Heart right ventricle (tissue), 16 donors: ENCODE results near the gene TMEM229A. TPM values are rescaled to one million over a fixed set of nuclear protein-coding genes. Genes with fewer than 3 reads are reported as not detected.
"Not testable (repeated sequence)": the region's sequence is repeated elsewhere in the genome, so short reads cannot be mapped to it uniquely, and the experiment has no call there.

Experiments
- ATAC-seq, 8 donors: fragments of 200-7000 bp; cut with Tn5 transposase; one replicate each; pipeline ENCODE4 v1.9.1; 2020; ENCODE audit warnings: mild to moderate bottlenecking in 8 of 8, moderate library complexity in 8 of 8, moderate number of reproducible peaks in 1 of 8
- DNase-seq, 2 donors: peaks; one replicate each; pipeline ENCODE4 v3.0.0-alpha.2; 2020
- H3K27ac ChIP-seq, 10 donors: fragments of 200-600 bp; sonication (generic) in 2 of 10; one replicate each; pipeline versions ENCODE4 v1.5.0 to v1.8.0; 2020 to 2022; ENCODE audit warnings: mild to moderate bottlenecking in 3 of 10
- H3K27me3 ChIP-seq, 7 donors: fragments of 200-600 bp; one replicate each; pipeline ENCODE4 v1.8.0; 2021 to 2022; ENCODE audit warnings: mild to moderate bottlenecking in 2 of 7
- H3K36me3 ChIP-seq, 9 donors: fragments of 200-600 bp; sonication (generic) in 1 of 9; one replicate each; pipeline versions ENCODE4 v1.5.0 to v1.8.0; 2020 to 2022; ENCODE audit warnings: mild to moderate bottlenecking in 2 of 9
- H3K4me1 ChIP-seq, 9 donors: fragments of 200-600 bp; sonication (generic) in 1 of 9; one replicate each; pipeline versions ENCODE4 v1.5.0 to v1.8.0; 2020 to 2022; ENCODE audit warnings: mild to moderate bottlenecking in 4 of 9
- H3K4me3 ChIP-seq, 10 donors: fragments of 200-600 bp; sonication (generic) in 2 of 10; one replicate each; pipeline versions ENCODE4 v1.5.0 to v1.8.0; 2020 to 2022; ENCODE audit warnings: mild to moderate bottlenecking in 7 of 10, moderate library complexity in 2 of 10
- H3K9me3 ChIP-seq, 11 donors: fragments of 200-600 bp in 10 of 11; sonication (generic) in 2 of 11; one replicate each; pipeline versions ENCODE4 v1.5.0 to v1.8.0; 2013 to 2022; ENCODE audit warnings: mild to moderate bottlenecking in 2 of 11, control low read depth in 1 of 11, moderate library complexity in 1 of 11
- WGBS, 2 donors: extraction: QIAGEN DNeasy Blood & Tissue Kit; methylation state at CpG; one replicate each; pipeline ENCODE4 v1.1.7; 2013; ENCODE audit warnings: inconsistent platforms in 1 of 2; 5-methylcytosine and 5-hydroxymethylcytosine counted together
- intact Hi-C, 10 donors: fragments of 100-400 bp; cut with DNase I; formaldehyde crosslinking; loops; one replicate each; pipeline versions ENCODE4 v1.11.1 to v1.14.2; 2022
- polyA plus RNA-seq, 2 donors: library from polyadenylated mRNA; stranded (reverse); fragments of 200-250 nt; gene quantifications; one replicate each; pipeline ENCODE4 v1.2.3, GENCODE V29; 2013
- total RNA-seq, 10 donors: library from RNA; stranded (reverse); fragmentation: NEBNext Ultra II Directional in 3 of 10; extraction: Animal tissue kit (Norgen Biotek cat#: 25700) in 3 of 10; gene quantifications; one replicate each; pipeline versions ENCODE4 v1.2.1 to v1.2.4, GENCODE V29; 2021 to 2023
- TF ChIP-seq, protein P1 (sequence below), 9 donors: fragments of 200-600 bp; sonication (generic) in 2 of 9; IDR thresholded peaks; one replicate each; pipeline versions ENCODE4 v1.5.0 to v1.8.0; 2021 to 2022; ENCODE audit warnings: antibody characterized with exemption in 9 of 9, mild to moderate bottlenecking in 5 of 9, moderate library complexity in 1 of 9
- donor health status: Arrhythmogenic right ventricular cardiomyopathy.
- donor health status: ischemic (EF 13 %, LVEDD 7.1; RV severe dilation, severe dysfunction).
- donor health status: healthy with polysubstance abuse.
- donor health status: DM: no; HTN: yes; CAD: no.
- donor health status: DM: no; HTN: no; CAD: no.
- donor health status: ischemic (EF 25% LVEDD 6.9; RV normal size, moderate dysfunction).
- donor health status: ischemic (EF 25% LVEDD 5.7; RV mildly dilated, moderate dysfunction).
- donor health status: healthy.
- donor health status: DM: yes; HTN: yes; CAD: no.
- donor health status: Ischemic cardiomyopathy.
- donor health status: ischemic (EF 35%, LVEDD 5.7; RV mildly dilated, moderate dysfunction).
- donor health status: nonischemic (EF 11% LVEDD 7.7; RV severe dilation, severe dysfunction).
- donor health status: DM: yes; HTN: yes; CAD: no.
- donor health status: PGD.
- donor health status: ischemic (EF 29% LVEDD 5.4; RV normal size, mild dysfunction).
- donor health status: nonischemic (EF 23%, LVEDD 6.1; RV moderate dilation, normal function).

Gene TMEM229A
- total and polyA plus RNA-seq, 12 donors: 0.17 to 0.32 TPM; not detected in 10

DNA sequence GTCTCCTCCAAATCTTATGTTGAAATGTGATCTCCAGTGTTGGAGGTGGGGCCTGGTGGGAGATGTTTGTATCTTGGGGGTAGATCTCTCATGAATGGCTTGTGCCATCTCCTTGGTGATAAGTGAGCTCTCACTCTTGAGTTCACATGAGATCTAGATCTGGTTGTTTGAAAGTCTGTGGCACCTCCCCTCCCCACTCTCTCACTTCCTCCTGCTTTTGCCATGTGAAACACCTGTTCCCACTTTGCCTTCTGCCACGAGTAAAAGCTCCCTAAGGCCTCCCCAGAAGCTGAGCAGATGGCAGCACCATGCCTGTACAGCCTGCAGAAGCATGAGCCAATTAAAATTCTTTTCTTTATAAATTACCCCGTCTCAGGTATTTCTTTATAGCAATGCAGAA is 23.5 kb downstream of the TMEM229A start:
- H3K4me1 ChIP-seq: no peaks in the 10 kb centered on the region
- intact Hi-C loops: no loop called here
- ATAC-seq: no peak

DNA sequence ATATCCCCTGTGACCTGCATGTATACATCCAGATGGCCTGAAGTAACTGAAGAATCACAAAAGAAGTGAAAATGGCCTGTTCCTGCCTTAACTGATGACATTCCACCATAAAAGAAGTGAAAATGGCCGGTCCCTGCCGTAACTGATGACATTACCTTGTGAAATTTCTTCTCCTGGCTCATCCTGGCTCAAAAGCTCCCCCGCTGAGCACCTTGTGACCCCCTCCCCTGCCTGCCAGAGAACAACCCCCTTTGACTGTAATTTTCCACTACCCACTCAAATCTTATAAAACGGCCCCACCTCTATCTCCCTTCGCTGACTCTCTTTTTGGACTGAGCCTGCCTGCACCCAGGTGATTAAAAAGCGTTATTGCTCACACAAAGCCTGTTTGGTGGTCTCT is 24.6 kb downstream of the TMEM229A start:
- H3K36me3 ChIP-seq, H3K27me3 ChIP-seq, H3K4me3 ChIP-seq, H3K9me3 ChIP-seq, intact Hi-C loops, H3K4me1 ChIP-seq, ATAC-seq, DNase-seq, H3K27ac ChIP-seq: not testable (repeated sequence)
- WGBS, 2 donors: 83 to 87% methylated on average over 6 of the region's 6 CpGs

More for the DNA sequence above, 23.5 kb downstream of the TMEM229A start:
- TF ChIP-seq, protein P1, sequence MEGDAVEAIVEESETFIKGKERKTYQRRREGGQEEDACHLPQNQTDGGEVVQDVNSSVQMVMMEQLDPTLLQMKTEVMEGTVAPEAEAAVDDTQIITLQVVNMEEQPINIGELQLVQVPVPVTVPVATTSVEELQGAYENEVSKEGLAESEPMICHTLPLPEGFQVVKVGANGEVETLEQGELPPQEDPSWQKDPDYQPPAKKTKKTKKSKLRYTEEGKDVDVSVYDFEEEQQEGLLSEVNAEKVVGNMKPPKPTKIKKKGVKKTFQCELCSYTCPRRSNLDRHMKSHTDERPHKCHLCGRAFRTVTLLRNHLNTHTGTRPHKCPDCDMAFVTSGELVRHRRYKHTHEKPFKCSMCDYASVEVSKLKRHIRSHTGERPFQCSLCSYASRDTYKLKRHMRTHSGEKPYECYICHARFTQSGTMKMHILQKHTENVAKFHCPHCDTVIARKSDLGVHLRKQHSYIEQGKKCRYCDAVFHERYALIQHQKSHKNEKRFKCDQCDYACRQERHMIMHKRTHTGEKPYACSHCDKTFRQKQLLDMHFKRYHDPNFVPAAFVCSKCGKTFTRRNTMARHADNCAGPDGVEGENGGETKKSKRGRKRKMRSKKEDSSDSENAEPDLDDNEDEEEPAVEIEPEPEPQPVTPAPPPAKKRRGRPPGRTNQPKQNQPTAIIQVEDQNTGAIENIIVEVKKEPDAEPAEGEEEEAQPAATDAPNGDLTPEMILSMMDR (IDR thresholded peaks at IDR 0.05): no peak
- Histone ChIP-seq H3K27me3 (peaks cover 0 to 4% (median 0%) of the 10 kb centered on the region in 7 donors), H3K36me3 (no peaks in the 10 kb centered on the region), H3K4me3 (no peak overlapping the region), H3K27ac (no peak overlapping the region), H3K9me3 (no peaks in the 10 kb centered on the region)
- no peak for DNase-seq
- WGBS, 2 donors: 69 to 89% methylated on average over 2 of the region's 2 CpGs

DNA sequence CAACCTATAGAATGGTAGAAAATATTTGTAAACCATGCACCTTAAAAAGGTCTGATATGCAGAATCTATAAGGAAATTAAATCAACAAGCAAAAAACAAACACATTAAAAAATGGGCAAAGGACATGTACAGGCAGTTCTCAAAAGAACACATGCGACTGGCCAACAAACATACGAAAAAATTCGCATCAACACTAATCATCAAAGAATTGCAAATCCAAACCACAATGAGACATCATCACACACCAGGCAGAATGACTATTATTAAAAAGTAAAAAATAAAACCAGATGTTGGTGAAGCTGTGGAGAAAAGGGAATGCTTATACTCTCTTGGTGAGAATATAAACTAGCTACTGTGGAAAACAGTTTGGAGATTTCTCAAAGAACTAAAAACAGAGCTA is 33.2 kb downstream of the TMEM229A start:
- Histone ChIP-seq H3K4me1 (no peaks in the 10 kb centered on the region), H3K4me3 (no peak overlapping the region), H3K36me3 (no peaks in the 10 kb centered on the region), H3K9me3 (peaks cover 0 to 25% (median 4%) of the 10 kb centered on the region in 11 donors), H3K27me3 (no peaks in the 10 kb centered on the region), H3K27ac (no peak overlapping the region)
- WGBS, 2 donors: 97 to 98% methylated on average over 3 of the region's 3 CpGs
- intact Hi-C loops: no loop called here
- DNase-seq: no peak
- TF ChIP-seq, protein P1 (IDR thresholded peaks at IDR 0.05): no peak
- ATAC-seq: no peak

DNA sequence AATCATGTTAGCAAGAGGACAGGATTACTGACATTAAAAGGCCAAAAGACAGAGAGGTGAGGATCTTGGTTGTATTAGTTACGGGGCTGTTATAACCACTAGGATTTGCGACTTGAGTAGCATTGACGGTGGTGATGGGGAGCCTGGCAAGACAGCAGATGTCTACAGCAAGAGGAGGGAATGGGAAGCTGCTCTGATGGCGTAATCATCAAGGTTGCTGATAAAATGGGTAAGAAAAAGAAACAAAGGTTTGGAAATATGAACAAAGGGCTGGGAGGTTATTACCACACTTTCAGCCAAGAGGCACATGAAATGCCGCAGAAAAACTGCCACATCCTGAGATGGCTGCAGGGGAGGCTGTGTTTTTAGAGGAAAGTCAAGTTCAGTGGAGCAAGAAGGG is 33.9 kb downstream of the TMEM229A start:
- intact Hi-C loops: no loop called here
- peaks cover 0 to 25% (median 4%) of the 10 kb centered on the region in 11 donors for H3K9me3 ChIP-seq
- no peak overlapping the region for H3K4me3 ChIP-seq
- H3K27ac ChIP-seq: no peak overlapping the region
- H3K36me3 ChIP-seq: no peaks in the 10 kb centered on the region
- 91 to 95% methylated on average over 5 of the region's 5 CpGs for WGBS, 2 donors
- no peak for ATAC-seq
- no peaks in the 10 kb centered on the region for H3K27me3 ChIP-seq
- no peaks in the 10 kb centered on the region for H3K4me1 ChIP-seq
- TF ChIP-seq, protein P1 (IDR thresholded peaks at IDR 0.05): no peak
- no peak for DNase-seq

DNA sequence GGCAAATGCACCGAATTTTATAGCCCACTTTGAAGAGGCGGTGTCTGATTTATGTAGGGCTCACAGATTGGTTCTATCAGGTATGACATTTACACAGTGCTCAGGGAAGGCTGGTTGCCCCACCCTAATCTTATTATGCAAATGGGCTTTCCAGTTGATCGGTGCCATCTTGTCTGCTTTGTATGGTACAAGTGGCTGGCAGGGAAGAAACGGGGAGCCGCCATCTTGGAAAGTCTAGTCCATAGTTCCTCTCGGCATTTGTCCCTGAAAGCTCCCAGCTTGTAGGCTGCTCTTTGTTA is 36.6 kb downstream of the TMEM229A start:
- no peak for DNase-seq
- no peak overlapping the region for H3K4me3 ChIP-seq
- H3K4me1 ChIP-seq: no peaks in the 10 kb centered on the region
- intact Hi-C loops: no loop called here
- peaks cover 0 to 3% (median 0%) of the 10 kb centered on the region in 11 donors for H3K9me3 ChIP-seq
- H3K36me3 ChIP-seq: no peaks in the 10 kb centered on the region
- TF ChIP-seq, protein P1 (IDR thresholded peaks at IDR 0.05): no peak
- no peak overlapping the region for H3K27ac ChIP-seq
- 95 to 98% methylated on average over 6 of the region's 6 CpGs for WGBS, 2 donors
- no peak for ATAC-seq
- no peaks in the 10 kb centered on the region for H3K27me3 ChIP-seq
